HG03521 (cell line): ENCODE measurements around the gene DHX32.

Source experiments
- ATAC-seq: cut with Tn5 transposase; IDR thresholded peaks from one replicate; pipeline ENCODE4 v1.9.1; 2021; ENCODE audit warnings: mild to moderate bottlenecking, moderate library complexity; ENCODE audit not compliant: unreplicated experiment

DHX32 gene

GRCh38 chr10:125816548-125816947 lies 64.5 kb downstream of the DHX32 start:
- no peak for ATAC-seq

- no peak for ATAC-seq
Observed at GRCh38 chr10:125815764-125816163, 65.3 kb downstream of the DHX32 start.

- no peak for ATAC-seq
Observed at GRCh38 chr10:125812128-125812750, 68.9 kb downstream of the DHX32 start.

GRCh38 chr10:125811251-125811650 lies 69.8 kb downstream of the DHX32 start:
- no peak for ATAC-seq

GRCh38 chr10:125808047-125808446 lies 73.0 kb downstream of the DHX32 start:
- no peak for ATAC-seq

- ATAC-seq, result no peak
Observed at GRCh38 chr10:125802739-125803138, 78.4 kb downstream of the DHX32 start.

GRCh38 chr10:125802131-125802530 lies 79.0 kb downstream of the DHX32 start:
- no peak for ATAC-seq

- no peak for ATAC-seq
Observed at GRCh38 chr10:125801574-125801973, 79.5 kb downstream of the DHX32 start.

- no peak for ATAC-seq
Observed at GRCh38 chr10:125799451-125800182, 81.5 kb downstream of the DHX32 start.

- ATAC-seq, result no peak
Observed at GRCh38 chr10:125797994-125798662, 83.0 kb downstream of the DHX32 start.

- no peak for ATAC-seq
Observed at GRCh38 chr10:125797424-125797823, 83.7 kb downstream of the DHX32 start.

- no peak for ATAC-seq
Observed at GRCh38 chr10:125795637-125796190, 85.4 kb downstream of the DHX32 start.

GRCh38 chr10:125795128-125795527 lies 86.0 kb downstream of the DHX32 start:
- ATAC-seq, result no peak

GRCh38 chr10:125792342-125793300 lies 88.5 kb downstream of the DHX32 start:
- ATAC-seq, result no peak

- no peak for ATAC-seq
Observed at GRCh38 chr10:125788156-125789034, 92.7 kb downstream of the DHX32 start.
